ENCODE results near the gene RSRC2.

The RSRC2 gene

DNA sequence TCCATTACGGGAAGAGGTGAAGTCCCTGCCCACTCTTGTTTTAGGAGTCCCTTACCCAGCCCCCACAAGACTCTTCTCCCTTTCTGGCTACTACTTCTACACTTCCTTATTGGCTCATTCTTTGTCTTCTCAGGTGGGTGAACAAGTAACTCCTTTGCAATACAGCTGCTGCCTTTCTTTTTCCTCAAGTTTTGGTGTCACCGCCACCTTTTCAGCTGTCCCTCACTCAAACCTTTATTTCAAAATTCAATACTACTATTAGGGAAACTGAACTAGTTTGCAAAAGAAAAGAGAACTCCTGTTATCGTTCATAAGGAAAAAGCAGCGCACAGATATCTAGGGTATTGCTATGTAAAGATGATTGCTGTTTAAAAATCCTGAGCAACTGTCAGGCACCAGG lies 6.1 kb downstream of the RSRC2 start:
- H3K4me3 ChIP-seq (replicated peaks; ENCODE audit: low read depth, low read length) = no peak overlapping the region
- DNase-seq (ENCODE audit: extremely low read depth, low read depth) = no peak
- TF ChIP-seq, protein P1, sequence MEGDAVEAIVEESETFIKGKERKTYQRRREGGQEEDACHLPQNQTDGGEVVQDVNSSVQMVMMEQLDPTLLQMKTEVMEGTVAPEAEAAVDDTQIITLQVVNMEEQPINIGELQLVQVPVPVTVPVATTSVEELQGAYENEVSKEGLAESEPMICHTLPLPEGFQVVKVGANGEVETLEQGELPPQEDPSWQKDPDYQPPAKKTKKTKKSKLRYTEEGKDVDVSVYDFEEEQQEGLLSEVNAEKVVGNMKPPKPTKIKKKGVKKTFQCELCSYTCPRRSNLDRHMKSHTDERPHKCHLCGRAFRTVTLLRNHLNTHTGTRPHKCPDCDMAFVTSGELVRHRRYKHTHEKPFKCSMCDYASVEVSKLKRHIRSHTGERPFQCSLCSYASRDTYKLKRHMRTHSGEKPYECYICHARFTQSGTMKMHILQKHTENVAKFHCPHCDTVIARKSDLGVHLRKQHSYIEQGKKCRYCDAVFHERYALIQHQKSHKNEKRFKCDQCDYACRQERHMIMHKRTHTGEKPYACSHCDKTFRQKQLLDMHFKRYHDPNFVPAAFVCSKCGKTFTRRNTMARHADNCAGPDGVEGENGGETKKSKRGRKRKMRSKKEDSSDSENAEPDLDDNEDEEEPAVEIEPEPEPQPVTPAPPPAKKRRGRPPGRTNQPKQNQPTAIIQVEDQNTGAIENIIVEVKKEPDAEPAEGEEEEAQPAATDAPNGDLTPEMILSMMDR (IDR thresholded peaks at IDR 0.05; ENCODE audit: low read depth, low read length, missing control alignments) = no peak

- TF ChIP-seq, protein P1 (IDR thresholded peaks at IDR 0.05; ENCODE audit: low read depth, low read length, missing control alignments) = no peak
- H3K4me3 ChIP-seq (replicated peaks; ENCODE audit: low read depth, low read length) = no peak overlapping the region
- no peak for DNase-seq (ENCODE audit: extremely low read depth, low read depth)
Observed at GRCh38 chr12:122519418-122519817, 7.3 kb downstream of the RSRC2 start.

DNA sequence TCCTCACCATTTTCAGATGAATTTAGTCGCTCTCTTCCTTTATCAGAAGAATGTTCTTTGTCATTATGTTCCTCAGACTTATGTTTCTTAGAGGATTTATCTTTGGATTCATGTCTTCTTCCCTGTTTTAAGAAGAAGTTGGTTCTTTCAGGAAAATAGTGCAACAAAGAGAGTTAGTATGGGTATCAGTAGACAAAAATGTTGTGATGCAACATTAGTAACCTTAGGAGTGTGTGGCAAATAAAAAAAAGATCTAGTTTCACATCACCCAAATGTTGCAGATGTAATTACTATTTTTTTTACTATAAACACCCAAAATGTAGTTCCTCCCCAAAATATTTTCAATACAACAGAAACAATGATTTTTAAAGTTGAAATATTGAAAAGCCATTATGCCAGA lies 7.8 kb downstream of the RSRC2 start:
- no peak for DNase-seq (ENCODE audit: extremely low read depth, low read depth)
- TF ChIP-seq, protein P1 (IDR thresholded peaks at IDR 0.05; ENCODE audit: low read depth, low read length, missing control alignments) = no peak
- no peak overlapping the region for H3K4me3 ChIP-seq (replicated peaks; ENCODE audit: low read depth, low read length)

DNA sequence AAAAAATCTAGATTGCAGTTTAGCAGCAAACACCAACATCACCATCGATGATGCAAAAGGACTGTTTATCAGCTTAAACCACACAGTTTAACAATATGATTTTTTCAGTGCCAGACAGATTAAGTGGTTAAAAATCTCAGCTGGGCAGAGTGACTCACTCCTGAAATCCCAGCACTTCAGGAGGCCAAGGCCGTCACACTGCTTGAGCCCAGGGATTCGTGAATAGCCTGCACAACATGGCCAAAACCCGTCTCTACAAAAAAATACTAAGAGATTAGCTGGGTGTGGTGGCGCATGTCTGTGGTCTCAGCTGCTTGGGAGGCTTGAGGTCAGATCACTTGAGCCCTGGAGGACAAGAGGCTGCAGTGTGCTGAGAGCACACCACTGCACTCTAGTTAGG lies 8.9 kb downstream of the RSRC2 start:
- TF ChIP-seq, protein P1 (IDR thresholded peaks at IDR 0.05; ENCODE audit: low read depth, low read length, missing control alignments) = no peak
- no peak overlapping the region for H3K4me3 ChIP-seq (replicated peaks; ENCODE audit: low read depth, low read length)
- DNase-seq (ENCODE audit: extremely low read depth, low read depth) = no peak

DNA sequence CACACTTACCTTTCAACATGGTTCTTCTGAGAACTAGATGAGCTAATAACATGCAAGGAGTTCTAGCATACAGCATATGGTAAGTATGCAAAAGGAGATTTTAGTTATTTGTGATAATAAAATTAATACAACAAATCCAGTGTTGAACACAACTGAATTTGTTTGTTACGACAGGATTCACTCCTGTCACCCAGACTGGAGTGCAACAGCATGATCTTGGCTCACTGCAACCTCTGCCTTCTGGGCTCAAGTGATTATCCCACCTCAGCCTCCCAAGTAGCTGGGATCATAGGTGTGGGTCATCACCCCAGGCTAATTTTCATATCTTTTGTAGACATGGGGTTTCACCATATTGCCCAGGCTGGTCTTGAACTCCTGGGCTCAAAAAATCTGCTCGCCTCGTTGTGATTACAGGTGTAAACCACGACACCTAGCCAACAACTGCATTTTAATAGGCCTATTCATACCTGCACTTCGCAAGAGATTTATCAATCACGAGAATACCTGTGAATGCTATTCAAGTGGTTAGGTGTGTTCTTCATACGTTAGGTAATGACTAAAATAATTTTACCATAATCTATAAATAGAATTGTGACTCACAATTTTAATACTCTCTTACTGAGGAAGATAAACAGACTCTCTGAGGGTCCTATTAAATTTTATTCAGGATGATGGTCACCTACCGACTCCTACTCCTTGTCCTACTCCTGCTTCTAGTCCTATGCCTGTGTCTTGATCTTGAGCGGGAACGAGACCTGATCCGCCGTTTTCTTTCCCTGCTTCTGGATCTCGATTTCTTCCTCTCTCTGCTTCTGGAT lies 10.0 kb downstream of the RSRC2 start:
- TF ChIP-seq, protein P1 (IDR thresholded peaks at IDR 0.05; ENCODE audit: low read depth, low read length, missing control alignments) = no peak
- no peak for DNase-seq (ENCODE audit: extremely low read depth, low read depth)
- no peak overlapping the region for H3K4me3 ChIP-seq (replicated peaks; ENCODE audit: low read depth, low read length)

GRCh38 chr12:122515275-122515674 lies 11.5 kb downstream of the RSRC2 start:
- TF ChIP-seq, protein P1 (IDR thresholded peaks at IDR 0.05; ENCODE audit: low read depth, low read length, missing control alignments) = no peak
- no peak overlapping the region for H3K4me3 ChIP-seq (replicated peaks; ENCODE audit: low read depth, low read length)
- no peak for DNase-seq (ENCODE audit: extremely low read depth, low read depth)

All from HFF-Myc (cell line).